ENCODE measurements around the gene MAPKAPK3. TPM values are rescaled to one million over a fixed set of nuclear protein-coding genes. Genes with fewer than 3 reads are reported as not detected.

Gene MAPKAPK3
- total and polyA plus RNA-seq, 2 experiments from 2014 or later = 40.5 to 43.1 TPM

GRCh38 chr3:50575372-50575771 lies 41.6 kb upstream of the MAPKAPK3 start:
- no peak for DNase-seq (ENCODE audit: low spot score)
- peaks cover under 1% of the 10 kb centered on the region for H3K4me1 ChIP-seq (ENCODE audit: insufficient read depth)
- no peak for TF ChIP-seq EZH2 (IDR thresholded peaks at IDR 0.05; ENCODE audit: borderline replicate concordance)
- TF ChIP-seq CTCF (IDR thresholded peaks at IDR 0.05; ENCODE audit: poor library complexity) = no peak
- TF ChIP-seq EZH2phosphoT487 (IDR thresholded peaks at IDR 0.05; ENCODE audit: low read depth, severe bottlenecking, unreplicated experiment) = no peak

GRCh38 chr3:50577348-50577747 lies 39.6 kb upstream of the MAPKAPK3 start:
- DNase-seq (ENCODE audit: low spot score) = no peak
- TF ChIP-seq EZH2phosphoT487 (IDR thresholded peaks at IDR 0.05; ENCODE audit: low read depth, severe bottlenecking, unreplicated experiment) (no peak), EZH2 (IDR thresholded peaks at IDR 0.05; ENCODE audit: borderline replicate concordance) (no peak), CTCF (IDR thresholded peaks at IDR 0.05; ENCODE audit: poor library complexity) (no peak)
- Histone ChIP-seq H3K4me1 (ENCODE audit: insufficient read depth) (no peaks in the 10 kb centered on the region), H3K4me3 (no peak overlapping the region), H3K79me2 (no peaks in the 10 kb centered on the region), H3K27me3 (no peaks in the 10 kb centered on the region), H3K4me2 (no peak overlapping the region), H2AFZ (no peak overlapping the region), H3K36me3 (replicated peaks; ENCODE audit: insufficient read depth, low read depth) (no peaks in the 10 kb centered on the region), H3K9me3 (ENCODE audit: low read depth) (no peaks in the 10 kb centered on the region), H4K20me1 (ENCODE audit: insufficient read depth, poor library complexity, severe bottlenecking) (no peaks in the 10 kb centered on the region), H3K27ac (no peak overlapping the region), H3K9me2 (replicated peaks; ENCODE audit: insufficient read depth) (no peaks in the 10 kb centered on the region)
- 95% methylated on average over 2 of the region's 2 CpGs for WGBS (ENCODE audit: low lambda C conversion rate, missing lambda C conversion rate)

More at GRCh38 chr3:50575372-50575771, 41.6 kb upstream of the MAPKAPK3 start:
- H3K4me3 ChIP-seq = no peak overlapping the region
- H3K4me2 ChIP-seq = no peak overlapping the region
- H3K36me3 ChIP-seq (replicated peaks; ENCODE audit: insufficient read depth, low read depth) = no peaks in the 10 kb centered on the region
- H2AFZ ChIP-seq = no peak overlapping the region
- no peak overlapping the region for H3K27ac ChIP-seq
- no peaks in the 10 kb centered on the region for H3K9me3 ChIP-seq (ENCODE audit: low read depth)
- no peaks in the 10 kb centered on the region for H3K9me2 ChIP-seq (replicated peaks; ENCODE audit: insufficient read depth)
- H3K27me3 ChIP-seq = no peaks in the 10 kb centered on the region
- H3K79me2 ChIP-seq = peaks cover 2% of the 10 kb centered on the region
- H4K20me1 ChIP-seq (ENCODE audit: insufficient read depth, poor library complexity, severe bottlenecking) = no peaks in the 10 kb centered on the region
- WGBS (ENCODE audit: low lambda C conversion rate, missing lambda C conversion rate) = 95% methylated on average over 6 of the region's 6 CpGs

GRCh38 chr3:50580683-50581458 lies 36.1 kb upstream of the MAPKAPK3 start:
- Histone ChIP-seq H3K9me3 (ENCODE audit: low read depth) (no peaks in the 10 kb centered on the region), H3K9me2 (replicated peaks; ENCODE audit: insufficient read depth) (no peaks in the 10 kb centered on the region), H3K4me3 (no peak overlapping the region), H3K4me2 (no peak overlapping the region), H4K20me1 (ENCODE audit: insufficient read depth, poor library complexity, severe bottlenecking) (no peaks in the 10 kb centered on the region), H3K27me3 (no peaks in the 10 kb centered on the region), H3K36me3 (replicated peaks; ENCODE audit: insufficient read depth, low read depth) (no peaks in the 10 kb centered on the region), H3K4me1 (ENCODE audit: insufficient read depth) (no peaks in the 10 kb centered on the region), H2AFZ (no peak overlapping the region), H3K79me2 (no peaks in the 10 kb centered on the region), H3K27ac (no peak overlapping the region)
- no peak for TF ChIP-seq EZH2 (IDR thresholded peaks at IDR 0.05; ENCODE audit: borderline replicate concordance)
- no peak for TF ChIP-seq EZH2phosphoT487 (IDR thresholded peaks at IDR 0.05; ENCODE audit: low read depth, severe bottlenecking, unreplicated experiment)
- no peak for TF ChIP-seq CTCF (IDR thresholded peaks at IDR 0.05; ENCODE audit: poor library complexity)
- DNase-seq (ENCODE audit: low spot score) = no peak
- 87% methylated on average over 9 of the region's 9 CpGs for WGBS (ENCODE audit: low lambda C conversion rate, missing lambda C conversion rate)

Data from hepatocyte (in vitro differentiated cells).